ENCODE data around the gene KRT6A.

GRCh38 chr12:52477651-52478050 is 15.4 kb downstream of the KRT6A start:
- TF ChIP-seq CTCF (IDR thresholded peaks at IDR 0.05; ENCODE audit: low read depth, low read length, missing input control) (no peak), YY1 (IDR thresholded peaks at IDR 0.05) (no peak), JUND (IDR thresholded peaks at IDR 0.05) (no peak), ZBTB33 (IDR thresholded peaks at IDR 0.05) (no peak), REST (IDR thresholded peaks at IDR 0.05) (no peak), TAF1 (conservative IDR thresholded peaks at IDR 0.05) (no peak), MAX (IDR thresholded peaks at IDR 0.05) (no peak), SP1 (IDR thresholded peaks at IDR 0.05) (no peak), RXRA (IDR thresholded peaks at IDR 0.05) (no peak), RAD21 (IDR thresholded peaks at IDR 0.05) (no peak), GABPA (IDR thresholded peaks at IDR 0.05 in 1 of 2, conservative IDR thresholded peaks at IDR 0.05 in 1 of 2) (no peak), ATF3 (IDR thresholded peaks at IDR 0.05) (no peak)
